C1 segment of cervical spinal cord (tissue), 14 donors: ENCODE data around the gene SLC25A45.

ENCODE experiments used
- DNase-seq, 14 donors: peaks; one replicate each; lab custom pipeline; 2025; lab: John Stamatoyannopoulos, UW

SLC25A45 gene

GRCh38 chr11:65389294-65389980, 7.0 kb upstream of the SLC25A45 start:
- DNase-seq: peak in 1 of 14 donors; percentile 27

GRCh38 chr11:65388731-65389130, 6.3 kb upstream of the SLC25A45 start:
- peak in 1 of 14 donors; percentile 8 for DNase-seq

- DNase-seq: peak; percentile 49 to 94 (median 86)
Observed at GRCh38 chr11:65386307-65387140, 4.1 kb upstream of the SLC25A45 start, which contains the start of gene FRMD8. TSS of gene FRMD8 (plus strand) at chr11:65386637. CDS start at chr11:65387037, 400 bp downstream.

- DNase-seq: no peak
Observed at GRCh38 chr11:65384301-65384889, 1.9 kb upstream of the SLC25A45 start.

- DNase-seq: no peak
Observed at GRCh38 chr11:65383778-65384177, 1.3 kb upstream of the SLC25A45 start.

GRCh38 chr11:65382804-65383368, 440 bp upstream of the SLC25A45 start:
- peak in 2 of 14 donors; percentile 51 to 71 for DNase-seq

- DNase-seq: peak in 1 of 14 donors; percentile 42
Observed at GRCh38 chr11:65381716-65382032, 772 bp downstream of the SLC25A45 start.

- no peak for DNase-seq
Observed at GRCh38 chr11:65380460-65381119, 1.9 kb downstream of the SLC25A45 start.

GRCh38 chr11:65379698-65380459, 2.6 kb downstream of the SLC25A45 start:
- no peak for DNase-seq

GRCh38 chr11:65378928-65379638, 3.4 kb downstream of the SLC25A45 start:
- no peak for DNase-seq

- peak in 1 of 14 donors; percentile 23 for DNase-seq
Observed at GRCh38 chr11:65378208-65378927, 4.1 kb downstream of the SLC25A45 start.

- no peak for DNase-seq
Observed at GRCh38 chr11:65377777-65378176, 4.7 kb downstream of the SLC25A45 start.

- DNase-seq: no peak
Observed at GRCh38 chr11:65377036-65377435, 5.4 kb downstream of the SLC25A45 start.

GRCh38 chr11:65376138-65376713, 6.2 kb downstream of the SLC25A45 start:
- no peak for DNase-seq

GRCh38 chr11:65375012-65375411, 7.4 kb downstream of the SLC25A45 start:
- no peak for DNase-seq

GRCh38 chr11:65373839-65374580, 8.4 kb downstream of the SLC25A45 start:
- no peak for DNase-seq

- DNase-seq: no peak
Observed at GRCh38 chr11:65370659-65371049, 11.8 kb downstream of the SLC25A45 start.

- peak in 3 of 14 donors; percentile 3 to 61 (median 10) for DNase-seq
Observed at GRCh38 chr11:65366340-65366773, 16.1 kb downstream of the SLC25A45 start.
